NCI-H2171 treated with DMSO at 0.1 percent for 48 hours (cell line): Measurements from ENCODE around the gene B3GAT1.

ENCODE experiments used
- DNase-seq: peaks from one replicate; lab custom pipeline; 2025; lab: John Stamatoyannopoulos, UW

Gene B3GAT1

DNA sequence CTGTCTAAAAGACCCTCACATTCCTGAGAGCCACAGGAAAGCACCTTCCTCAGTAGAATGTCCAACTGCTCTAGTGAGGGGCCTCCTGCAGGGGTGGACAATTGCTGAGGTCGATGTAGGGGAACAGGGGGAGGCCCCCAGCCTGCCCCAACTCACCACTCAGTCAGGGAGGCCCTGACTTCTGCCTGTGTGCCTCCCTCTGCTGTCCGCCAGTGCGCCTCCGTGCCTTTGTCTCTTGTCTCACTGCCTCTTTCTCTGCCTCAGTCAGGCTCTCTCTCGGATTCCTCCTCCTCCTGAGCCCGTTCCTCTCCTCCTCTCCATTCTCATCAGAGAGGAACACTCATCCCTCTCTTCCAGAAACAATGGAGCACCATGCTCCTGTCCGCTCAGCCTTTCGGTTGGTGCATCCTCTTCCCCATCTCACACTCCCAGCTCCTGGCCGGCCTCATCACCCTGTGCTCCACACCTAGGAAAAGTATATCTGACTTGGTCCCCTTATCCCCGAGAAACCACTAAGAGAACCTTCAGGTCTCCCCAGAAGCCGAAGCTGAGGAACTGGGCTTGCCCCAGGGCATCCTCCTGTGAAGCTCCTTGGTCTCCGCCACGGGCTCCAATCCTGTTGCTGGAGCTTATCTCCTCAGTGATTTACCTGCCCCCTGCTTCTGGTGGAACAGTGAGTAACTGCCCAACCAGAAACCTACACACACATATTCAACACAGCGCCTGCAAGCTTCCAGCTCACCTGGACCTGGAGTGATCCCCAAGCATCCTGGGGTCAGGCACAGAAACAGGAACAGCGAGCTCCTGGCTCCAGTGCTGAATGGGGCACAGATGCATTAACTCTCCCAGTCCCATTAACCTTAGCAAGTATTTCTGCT is 2.3 kb downstream of the B3GAT1 start:
- DNase-seq: no peak

- no peak for DNase-seq
Measured at GRCh38 chr11:134407923-134408322, 4.1 kb downstream of the B3GAT1 start.

DNA sequence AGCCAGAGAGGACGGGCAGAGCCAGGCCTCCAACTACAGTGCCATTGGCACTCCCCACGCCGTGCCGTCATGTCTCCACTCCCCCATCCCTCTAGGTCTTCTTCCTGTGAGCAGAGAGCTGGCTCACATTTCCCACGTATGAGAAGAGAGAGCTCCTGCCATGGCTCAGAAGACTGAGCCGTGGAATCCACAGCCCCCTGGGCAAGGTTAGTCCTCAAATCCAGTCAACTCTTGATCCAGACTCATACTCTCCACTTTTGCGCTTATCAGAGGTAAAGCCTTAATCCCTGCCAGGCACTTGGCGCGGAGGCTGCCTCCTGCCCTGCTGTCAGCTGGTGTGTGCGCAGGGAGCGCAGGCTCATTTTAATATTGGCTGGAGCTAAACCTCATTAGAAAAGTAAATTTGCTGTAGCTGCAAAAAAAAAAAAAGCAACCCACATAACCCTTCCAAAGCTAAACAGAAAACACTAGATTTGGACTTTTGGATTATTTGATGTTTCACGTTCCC is 4.7 kb downstream of the B3GAT1 start:
- DNase-seq: no peak

DNA sequence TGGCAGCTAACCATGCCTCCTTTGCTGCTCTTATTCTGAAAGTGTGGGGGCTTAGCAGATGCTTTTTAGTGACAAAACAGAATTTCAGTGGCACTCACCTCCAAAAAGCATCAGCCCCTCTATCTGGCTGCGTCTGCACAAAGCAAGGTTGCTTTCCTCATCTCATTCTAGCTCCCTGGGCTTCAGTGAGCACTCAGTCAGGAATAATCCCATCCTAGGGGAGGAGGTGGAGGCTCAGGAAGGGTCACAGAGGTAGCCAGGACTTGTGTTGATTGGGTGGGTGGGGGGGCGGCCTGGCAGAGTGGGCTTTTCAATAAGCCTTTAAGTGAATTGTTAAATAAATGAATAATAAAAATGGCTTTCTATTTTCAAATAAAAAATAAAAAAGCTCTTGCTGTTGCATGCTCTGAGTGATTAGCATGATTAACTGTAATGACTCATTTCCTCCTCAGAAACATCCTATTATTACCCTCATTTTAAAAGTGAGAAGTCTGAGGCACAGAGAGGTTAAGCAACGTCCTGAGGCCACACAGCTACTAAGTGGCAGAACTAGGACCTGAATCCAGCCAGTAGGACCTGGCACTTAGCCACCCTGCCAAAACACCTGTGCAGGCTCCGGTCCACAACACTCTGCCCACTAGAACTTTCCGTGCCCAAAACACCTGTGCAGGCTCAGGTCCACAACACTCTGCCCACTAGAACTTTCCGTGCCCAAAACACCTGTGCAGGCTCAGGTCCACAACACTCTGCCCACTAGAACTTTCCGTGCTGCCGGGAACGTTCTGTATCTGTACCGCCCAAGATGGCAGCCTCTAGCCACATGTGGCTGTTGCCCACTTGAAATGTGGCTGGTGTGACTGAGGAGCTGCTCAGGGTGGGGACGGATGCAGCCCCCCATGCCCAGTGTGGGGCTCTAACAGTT is 5.5 kb downstream of the B3GAT1 start:
- DNase-seq: no peak

DNA sequence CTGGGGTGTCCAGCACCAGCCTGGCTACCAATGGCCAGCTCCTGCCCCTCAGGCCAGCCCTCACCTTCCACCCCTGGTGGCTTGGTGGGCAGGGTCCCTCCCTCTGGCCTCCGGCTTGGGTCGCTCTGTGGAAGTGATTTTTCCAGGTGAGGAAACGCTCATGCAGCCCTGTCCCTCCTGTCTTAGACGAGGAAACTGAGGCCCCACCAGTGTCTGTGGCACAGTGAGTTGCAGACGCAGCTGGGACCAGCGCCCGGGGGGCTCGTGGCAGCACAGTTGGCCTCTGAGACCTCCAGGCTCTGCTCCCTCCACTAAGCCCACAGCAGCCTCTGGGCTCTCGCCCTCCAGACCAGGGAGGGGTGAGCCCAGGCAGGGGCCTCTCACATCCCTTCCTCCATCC is 6.2 kb downstream of the B3GAT1 start:
- no peak for DNase-seq

GRCh38 chr11:134405436-134405835 is 6.6 kb downstream of the B3GAT1 start:
- DNase-seq: no peak

DNA sequence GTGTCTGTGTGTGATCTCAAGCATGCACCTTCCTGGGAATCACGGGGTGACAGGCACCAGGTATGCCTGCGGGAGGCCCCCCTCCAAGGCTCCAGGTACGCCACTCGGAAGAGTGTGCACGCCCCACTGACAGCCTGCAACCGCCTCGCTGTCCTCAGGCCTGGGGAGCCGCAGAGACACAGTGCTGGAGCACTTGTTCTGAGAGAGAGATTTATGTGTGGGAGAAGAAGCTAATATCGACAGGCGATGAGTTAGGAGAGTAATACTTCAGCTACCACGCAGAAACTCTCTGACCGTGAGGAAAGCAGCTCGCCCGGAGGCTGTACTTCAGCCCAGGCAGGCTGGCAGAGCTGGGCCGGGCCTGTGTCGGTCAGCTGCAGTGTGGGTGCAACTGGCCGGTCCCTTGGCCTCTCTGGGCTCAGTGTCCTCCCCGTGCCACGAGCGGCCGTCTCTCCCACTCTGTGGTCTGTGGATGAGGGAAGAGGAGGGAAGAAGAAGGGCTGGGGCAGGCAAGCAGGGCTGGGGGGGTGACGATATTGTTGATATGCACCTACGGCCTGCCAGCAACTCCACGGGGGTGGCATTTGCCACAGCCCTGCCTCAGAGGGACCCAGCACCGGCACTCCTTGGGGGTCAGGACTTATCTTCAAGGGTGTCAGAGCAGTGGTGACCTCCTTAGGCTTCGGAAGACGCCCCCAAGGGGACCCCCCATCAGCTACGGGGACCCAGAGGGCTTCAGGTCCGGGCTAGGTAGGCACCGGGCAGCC is 7.3 kb downstream of the B3GAT1 start:
- DNase-seq: no peak

GRCh38 chr11:134402910-134403309 is 9.1 kb downstream of the B3GAT1 start:
- no peak for DNase-seq

- DNase-seq: no peak
Measured at GRCh38 chr11:134401825-134402809, 9.9 kb downstream of the B3GAT1 start.

GRCh38 chr11:134399996-134400395 is 12.0 kb downstream of the B3GAT1 start:
- no peak for DNase-seq

DNA sequence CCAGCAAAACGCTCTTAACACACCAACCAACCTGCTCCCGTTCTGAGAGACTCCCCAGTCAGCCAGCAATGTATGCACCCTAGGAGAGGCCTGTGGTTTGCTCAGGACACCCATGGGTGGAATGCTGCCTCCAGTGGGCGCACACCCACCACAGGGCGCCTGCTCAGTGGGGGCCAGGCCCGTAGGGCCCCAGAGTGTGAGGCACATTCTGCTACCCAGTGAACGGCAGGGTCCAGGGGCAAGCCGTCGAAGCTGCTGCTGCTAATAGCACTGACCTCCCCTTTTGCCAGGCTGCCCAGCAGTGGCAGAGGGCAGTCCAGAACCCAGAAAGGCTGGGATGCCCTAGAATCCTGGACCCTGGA is 12.8 kb downstream of the B3GAT1 start:
- DNase-seq: no peak

GRCh38 chr11:134398644-134399292 is 13.3 kb downstream of the B3GAT1 start:
- no peak for DNase-seq

GRCh38 chr11:134398079-134398444 is 14.0 kb downstream of the B3GAT1 start:
- DNase-seq: no peak

DNA sequence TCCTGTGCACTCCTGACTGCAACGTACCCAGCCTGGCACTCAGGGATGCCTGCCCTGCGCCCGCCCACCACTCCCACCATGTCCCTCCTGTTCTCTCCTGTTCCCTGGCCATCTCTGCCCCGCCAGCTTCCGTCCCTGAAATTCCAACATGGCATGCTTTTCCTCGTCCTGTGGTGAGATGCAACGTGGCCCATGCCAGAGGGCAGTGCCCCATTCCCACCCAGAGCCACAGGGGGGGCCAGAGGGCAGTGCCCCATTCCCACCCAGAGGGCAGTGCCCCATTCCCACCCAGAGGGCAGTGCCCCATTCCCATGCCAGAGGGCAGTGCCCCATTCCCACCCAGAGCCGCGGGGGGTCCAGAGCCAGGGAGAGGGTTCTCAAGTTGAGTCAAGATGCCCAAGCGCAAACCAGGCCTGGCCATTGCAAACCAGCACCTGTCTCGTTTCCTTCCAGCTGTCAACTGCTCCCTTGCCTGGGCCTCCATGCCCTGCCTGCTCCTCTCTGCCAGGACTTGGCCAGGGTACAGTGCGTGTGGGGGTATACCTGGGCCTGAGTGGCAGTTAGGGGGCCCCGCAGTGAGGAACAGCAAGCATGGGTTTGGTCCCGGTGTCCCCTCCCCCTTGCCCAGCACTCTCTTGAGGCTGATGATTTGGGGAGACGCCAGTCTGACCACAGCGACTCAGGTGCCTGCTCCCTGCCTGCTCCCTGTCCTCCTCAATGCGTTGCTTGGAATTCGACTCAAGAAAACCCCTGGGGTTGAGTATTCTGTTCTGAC is 14.6 kb downstream of the B3GAT1 start:
- no peak for DNase-seq

DNA sequence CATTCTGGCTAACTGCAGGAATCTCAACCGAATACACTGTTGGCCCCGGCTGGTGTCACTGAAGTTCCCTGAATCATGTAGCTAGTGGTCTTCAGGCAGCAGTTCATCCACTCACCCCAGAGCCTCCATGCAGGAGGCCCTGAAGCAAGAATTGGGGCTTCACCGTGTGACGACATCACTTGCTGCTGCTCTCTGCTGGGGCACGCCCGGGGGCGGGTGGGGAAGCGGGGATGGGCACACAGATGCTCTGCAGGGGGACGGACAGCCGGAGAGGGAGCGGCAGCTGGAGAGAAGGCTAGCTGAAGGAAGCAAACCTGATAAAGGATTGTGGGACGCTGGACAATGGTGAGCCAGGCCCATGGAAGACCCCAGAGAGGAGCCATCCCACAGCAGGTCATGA is 17.0 kb downstream of the B3GAT1 start:
- no peak for DNase-seq

DNA sequence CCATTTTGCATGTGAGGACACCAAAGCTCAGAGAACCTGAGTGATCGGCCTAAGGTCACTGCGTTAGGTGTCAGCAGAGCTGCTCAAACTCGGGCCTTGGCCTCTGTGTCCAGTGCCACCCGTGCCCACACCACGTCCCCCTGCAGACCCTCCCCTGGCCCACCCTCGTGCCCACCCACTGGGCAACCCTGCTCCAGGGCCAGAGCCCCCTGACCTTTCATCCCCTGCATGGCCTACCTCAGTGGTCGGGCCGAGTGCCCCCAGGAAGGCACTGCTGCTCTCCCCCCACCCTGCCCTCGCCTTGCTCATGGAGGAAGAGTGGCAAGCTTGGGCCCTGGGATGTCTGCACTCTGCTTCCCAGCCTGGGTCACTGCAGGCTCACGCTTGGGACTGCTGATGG is 17.7 kb downstream of the B3GAT1 start:
- no peak for DNase-seq

GRCh38 chr11:134393638-134394037 is 18.4 kb downstream of the B3GAT1 start:
- no peak for DNase-seq

- no peak for DNase-seq
Measured at GRCh38 chr11:134392953-134393615, 19.0 kb downstream of the B3GAT1 start.

DNA sequence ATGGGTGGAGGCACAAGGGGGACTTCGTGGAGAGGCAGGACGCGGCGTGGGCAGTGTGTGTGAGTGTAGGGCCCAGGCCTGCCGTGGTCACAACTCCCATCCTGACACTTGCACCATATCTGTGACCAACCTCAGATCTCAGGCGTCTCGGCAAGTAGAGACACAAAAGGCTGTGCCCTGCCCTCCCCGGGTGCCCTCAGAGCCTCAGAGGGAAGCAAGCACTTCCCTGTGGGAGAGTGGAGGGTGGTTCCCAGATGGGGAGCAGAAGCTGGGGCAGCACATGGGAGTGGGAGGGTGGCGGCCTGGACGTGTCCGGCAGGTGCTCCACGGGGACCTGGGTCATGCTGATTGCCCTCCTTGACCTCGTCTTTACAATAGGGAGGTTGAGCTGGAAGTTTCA is 20.4 kb downstream of the B3GAT1 start:
- DNase-seq: no peak
